Neuronal stem cell (in vitro differentiated cells): ENCODE results near the gene GPR108. TPM values are rescaled to one million over a fixed set of nuclear protein-coding genes. Genes with fewer than 3 reads are reported as not detected.

Experiments
- DNase-seq: peaks from one replicate; pipeline ENCODE4 v3.0.0-alpha.2; 2013; ENCODE audit warnings: low spot score
- H2AFZ ChIP-seq: one replicate; pipeline ENCODE4 v1.6.1; 2013; ENCODE audit warnings: mild to moderate bottlenecking, low read length, inconsistent platforms
- H2AK5ac ChIP-seq: 2 replicates; pipeline ENCODE4 v1.6.1; 2013; ENCODE audit warnings: low read depth, mild to moderate bottlenecking, inconsistent platforms, low read length, moderate library complexity, mixed read lengths
- H2BK120ac ChIP-seq: 2 replicates; pipeline ENCODE4 v1.6.1; 2013; ENCODE audit warnings: low read depth, mild to moderate bottlenecking, inconsistent platforms, low read length, moderate library complexity, mixed read lengths
- H2BK12ac ChIP-seq: one replicate; pipeline ENCODE4 v1.6.1; 2013; ENCODE audit warnings: low read length, inconsistent platforms
- H2BK15ac ChIP-seq: 2 replicates; pipeline ENCODE4 v1.6.1; 2013; ENCODE audit warnings: mild to moderate bottlenecking, low read length, inconsistent platforms, mixed read lengths
- H2BK5ac ChIP-seq: one replicate; pipeline ENCODE4 v1.6.1; 2013; ENCODE audit warnings: inconsistent platforms, mild to moderate bottlenecking, low read length, moderate library complexity
- H3K14ac ChIP-seq: one replicate; pipeline ENCODE4 v1.6.1; 2013; ENCODE audit warnings: low read length, inconsistent platforms
- H3K18ac ChIP-seq: 2 replicates; pipeline ENCODE4 v1.6.1; 2013; ENCODE audit warnings: low read length, inconsistent platforms
- H3K23ac ChIP-seq: 2 replicates; pipeline ENCODE4 v1.6.1; 2013; ENCODE audit warnings: low read depth, mild to moderate bottlenecking, mixed read lengths, low read length, inconsistent platforms; ENCODE audit not compliant: poor library complexity
- H3K27ac ChIP-seq: replicated peaks from 3 replicates; pipeline ENCODE4 v1.5.1; 2013; ENCODE audit warnings: low read length, inconsistent platforms
- H3K27me3 ChIP-seq, 3 experiments: 2 replicates each; pipeline ENCODE4 v1.6.1; 2013; ENCODE audit warnings: low read length in 3 of 3, mild to moderate bottlenecking in 2 of 3, inconsistent platforms in 1 of 3, low read depth in 1 of 3, mixed read lengths in 1 of 3, moderate library complexity in 1 of 3; ENCODE audit not compliant: control insufficient read depth in 3 of 3, insufficient read depth in 3 of 3
- H3K36me3 ChIP-seq, 2 donors: replicated peaks in 1 of 2; 2 replicates each; pipeline ENCODE4 v1.6.1; 2013; ENCODE audit warnings: low read length in 2 of 2; ENCODE audit not compliant: control insufficient read depth in 2 of 2, insufficient read depth in 2 of 2
- H3K4ac ChIP-seq: 2 replicates; pipeline ENCODE4 v1.6.1; 2013; ENCODE audit warnings: inconsistent platforms, mild to moderate bottlenecking, low read length, moderate library complexity
- H3K4me1 ChIP-seq, 2 donors: 1 replicate in 1 of 2; 2 replicates in 1 of 2; pipeline ENCODE4 v1.6.1; 2013; ENCODE audit warnings: low read length in 2 of 2, low read depth in 1 of 2; ENCODE audit not compliant: control insufficient read depth in 2 of 2, insufficient read depth in 1 of 2
- H3K4me2 ChIP-seq: one replicate; pipeline ENCODE4 v1.6.1; 2013; ENCODE audit warnings: mild to moderate bottlenecking, low read length, inconsistent platforms; ENCODE audit not compliant: insufficient read depth, poor library complexity, severe bottlenecking
- H3K4me3 ChIP-seq, 2 donors: 2 replicates each; pipeline ENCODE4 v1.5.1; 2013; ENCODE audit warnings: low read length in 2 of 2, mild to moderate bottlenecking in 2 of 2, inconsistent platforms in 1 of 2, moderate library complexity in 1 of 2
- H3K79me1 ChIP-seq: one replicate; pipeline ENCODE4 v1.6.1; 2013; ENCODE audit warnings: low read depth, mild to moderate bottlenecking, inconsistent platforms, low read length, moderate library complexity
- H3K9ac ChIP-seq: one replicate; pipeline ENCODE4 v1.6.1; 2013; ENCODE audit warnings: mild to moderate bottlenecking, low read depth, low read length, inconsistent platforms; ENCODE audit not compliant: poor library complexity
- H3K9me3 ChIP-seq, 2 donors: replicated peaks in 1 of 2; 2 replicates each; pipeline versions ENCODE3 to v1.6.1; 2013; ENCODE audit warnings: low read length in 2 of 2, mild to moderate bottlenecking in 2 of 2, inconsistent platforms in 1 of 2, low read depth in 1 of 2, mixed read lengths in 1 of 2, moderate library complexity in 1 of 2; ENCODE audit not compliant: control insufficient read depth in 2 of 2, insufficient read depth in 1 of 2
- H4K8ac ChIP-seq: one replicate; pipeline ENCODE4 v1.6.1; 2013; ENCODE audit warnings: low read depth, mild to moderate bottlenecking, inconsistent platforms, low read length, moderate library complexity
- H4K91ac ChIP-seq: one replicate; pipeline ENCODE4 v1.6.1; 2013; ENCODE audit warnings: low read length, low read depth, mild to moderate bottlenecking, inconsistent platforms; ENCODE audit not compliant: poor library complexity
- WGBS, 2 donors: extraction: QIAGEN DNeasy Blood & Tissue Kit; methylation state at CpG; one replicate each; pipeline ENCODE4 v1.1.7; 2013; ENCODE audit warnings: missing lambda C conversion rate in 2 of 2, mixed read lengths in 1 of 2; ENCODE audit not compliant: insufficient read length in 2 of 2, insufficient replicate concordance in 1 of 2; ENCODE audit errors: extremely low coverage in 2 of 2; 5-methylcytosine and 5-hydroxymethylcytosine counted together
- polyA plus RNA-seq, 2 experiments: library from polyadenylated mRNA; stranded (reverse); fragments of 200-250 nt; gene quantifications; one replicate each; pipeline ENCODE4 v1.2.3, GENCODE V29; 2013

Gene GPR108
- 54.3 TPM for polyA plus RNA-seq (2013, experiment 1 of 2)
- polyA plus RNA-seq (2013, experiment 2 of 2): 53.1 TPM

- peak; percentile 100 for DNase-seq
- no CpG with 5 or more reads among the region's 55 CpGs for WGBS, 2 donors
- H2BK15ac ChIP-seq: no peak within 1 kb of the TSS
- peak within 1 kb of the TSS; percentile 94 for H3K9ac ChIP-seq
- H3K9me3 ChIP-seq: no peaks in the 10 kb centered on the region
- H3K4me3 ChIP-seq: peak within 1 kb of the TSS; percentile 69 to 84
- H3K79me1 ChIP-seq: peaks cover 3% of the 10 kb centered on the region
- peaks cover 2 to 4% of the 10 kb centered on the region in 2 donors for H3K36me3 ChIP-seq
- no peak within 1 kb of the TSS for H3K14ac ChIP-seq
- no peak within 1 kb of the TSS for H2AK5ac ChIP-seq
- no peak within 1 kb of the TSS for H4K8ac ChIP-seq
- no peaks in the 10 kb centered on the region for H3K27me3 ChIP-seq
- peak within 1 kb of the TSS; percentile 85 for H2BK5ac ChIP-seq
- H2BK12ac ChIP-seq: no peak within 1 kb of the TSS
- H2BK120ac ChIP-seq: no peak within 1 kb of the TSS
- H4K91ac ChIP-seq: no peak within 1 kb of the TSS
- peak within 1 kb of the TSS; percentile 98 for H2AFZ ChIP-seq
- no peak within 1 kb of the TSS for H3K4ac ChIP-seq
- peaks cover 17 to 19% of the 10 kb centered on the region in 2 donors for H3K4me1 ChIP-seq
- H3K23ac ChIP-seq: peak within 1 kb of the TSS; percentile 87
- H3K27ac ChIP-seq: peak within 1 kb of the TSS; percentile 99
- H3K4me2 ChIP-seq: peak within 1 kb of the TSS; percentile 71
- peak within 1 kb of the TSS; percentile 100 for H3K18ac ChIP-seq
These were observed at the start of gene GPR108 for GRCh38 chr19:6737284-6737872. TSS of gene GPR108 (minus strand) at chr19:6737580. CDS start at chr19:6737576, 4 bp downstream.

GRCh38 chr19:6779206-6779605 lies 41.8 kb upstream of the GPR108 start:
- Histone ChIP-seq H3K4ac (no peak overlapping the region), H3K23ac (no peak overlapping the region), H3K4me1 (no peaks in the 10 kb centered on the region), H3K4me3 (no peak overlapping the region), H3K27ac (no peak overlapping the region), H3K14ac (no peak overlapping the region), H2AK5ac (no peak overlapping the region), H4K91ac (no peak overlapping the region), H3K9me3 (no peaks in the 10 kb centered on the region), H4K8ac (no peak overlapping the region), H3K9ac (no peak overlapping the region), H3K18ac (no peak overlapping the region), H3K79me1 (no peaks in the 10 kb centered on the region), H2BK15ac (no peak overlapping the region), H3K36me3 (no peaks in the 10 kb centered on the region), H2BK120ac (no peak overlapping the region), H2BK12ac (no peak overlapping the region), H2BK5ac (no peak overlapping the region), H2AFZ (no peak overlapping the region), H3K4me2 (no peak overlapping the region), H3K27me3 (no peaks in the 10 kb centered on the region)
- no CpG with 5 or more reads among the region's 4 CpGs for WGBS, 2 donors
- no peak for DNase-seq

- no peak overlapping the region for H2BK15ac ChIP-seq
- no peak overlapping the region for H3K9ac ChIP-seq
- H3K9me3 ChIP-seq: no peaks in the 10 kb centered on the region
- H3K4me2 ChIP-seq: no peak overlapping the region
- H4K8ac ChIP-seq: no peak overlapping the region
- no peak overlapping the region for H2AFZ ChIP-seq
- H3K14ac ChIP-seq: no peak overlapping the region
- DNase-seq: no peak
- no peaks in the 10 kb centered on the region for H3K36me3 ChIP-seq
- H2BK5ac ChIP-seq: no peak overlapping the region
- no peaks in the 10 kb centered on the region for H3K79me1 ChIP-seq
- no peak overlapping the region for H3K4ac ChIP-seq
- no peak overlapping the region for H2BK120ac ChIP-seq
- no peak overlapping the region for H3K23ac ChIP-seq
- H3K27me3 ChIP-seq: no peaks in the 10 kb centered on the region
- no peak overlapping the region for H2BK12ac ChIP-seq
- no peak overlapping the region for H3K18ac ChIP-seq
- no peaks in the 10 kb centered on the region for H3K4me1 ChIP-seq
- no CpG with 5 or more reads among the region's 4 CpGs for WGBS, 2 donors
- no peak overlapping the region for H4K91ac ChIP-seq
- no peak overlapping the region for H2AK5ac ChIP-seq
- H3K4me3 ChIP-seq: peak overlapping the region in 1 of 2 donors; percentile 41
- no peak overlapping the region for H3K27ac ChIP-seq
These were observed 41.0 kb upstream of the GPR108 start for GRCh38 chr19:6778386-6778785.

- Histone ChIP-seq H3K4ac (no peak overlapping the region), H4K8ac (no peak overlapping the region), H3K27ac (no peak overlapping the region), H3K23ac (no peak overlapping the region), H2BK15ac (no peak overlapping the region), H3K18ac (no peak overlapping the region), H2AK5ac (no peak overlapping the region), H3K4me2 (no peak overlapping the region), H2BK120ac (no peak overlapping the region), H3K4me3 (no peak overlapping the region), H2BK12ac (no peak overlapping the region), H3K14ac (no peak overlapping the region), H2BK5ac (no peak overlapping the region), H2AFZ (no peak overlapping the region), H3K9me3 (no peaks in the 10 kb centered on the region), H3K9ac (no peak overlapping the region), H3K79me1 (no peaks in the 10 kb centered on the region), H3K36me3 (no peaks in the 10 kb centered on the region), H3K4me1 (no peaks in the 10 kb centered on the region), H3K27me3 (no peaks in the 10 kb centered on the region), H4K91ac (no peak overlapping the region)
- no peak for DNase-seq
- WGBS, 2 donors: no CpG with 5 or more reads among the region's 2 CpGs
These were observed 40.1 kb upstream of the GPR108 start for GRCh38 chr19:6777434-6777833.
